CD14-positive monocyte (primary cell): Measurements from ENCODE around the gene ADAMTSL4. TPM values are rescaled to one million over a fixed set of nuclear protein-coding genes. Genes with fewer than 3 reads are reported as not detected.

Source experiments
- DNase-seq, 3 donors: peaks; one replicate each; pipeline ENCODE4 v3.0.0-alpha.2; 2011 to 2022
- H2AFZ ChIP-seq: 2 replicates; pipeline ENCODE4 v1.6.0; 2012; ENCODE audit warnings: mild to moderate bottlenecking, low read depth, low read length, inconsistent platforms; ENCODE audit not compliant: insufficient read depth, poor library complexity, severe bottlenecking
- H3K27ac ChIP-seq, 2 donors: 1 replicate in 1 of 2; 2 replicates in 1 of 2; pipeline ENCODE4 v1.5.1; 2012 to 2013; ENCODE audit warnings: low read length in 2 of 2, control low read depth in 1 of 2, inconsistent platforms in 1 of 2, low read depth in 1 of 2, mild to moderate bottlenecking in 1 of 2
- H3K27me3 ChIP-seq, 2 donors: one replicate each; pipeline versions ENCODE4 v1.6.0 to v1.6.1; 2011 to 2013; ENCODE audit warnings: low read length in 2 of 2; ENCODE audit not compliant: control insufficient read depth in 2 of 2, insufficient read depth in 2 of 2
- H3K36me3 ChIP-seq, 2 donors: replicated peaks in 1 of 2; 1 replicate in 1 of 2; 2 replicates in 1 of 2; pipeline versions ENCODE4 v1.5.1 to v1.6.1; 2012 to 2013; ENCODE audit warnings: low read length in 2 of 2, control low read depth in 1 of 2, inconsistent platforms in 1 of 2, mild to moderate bottlenecking in 1 of 2; ENCODE audit not compliant: insufficient read depth in 2 of 2, control insufficient read depth in 1 of 2
- H3K4me1 ChIP-seq, 2 donors: 1 replicate in 1 of 2; 2 replicates in 1 of 2; pipeline versions ENCODE4 v1.5.1 to v1.6.1; 2012 to 2013; ENCODE audit warnings: low read length in 2 of 2, control low read depth in 1 of 2, inconsistent platforms in 1 of 2, mild to moderate bottlenecking in 1 of 2, moderate library complexity in 1 of 2; ENCODE audit not compliant: insufficient read depth in 2 of 2, control insufficient read depth in 1 of 2
- H3K4me2 ChIP-seq: replicated peaks from 2 replicates; pipeline ENCODE3; 2012; ENCODE audit warnings: low read length, moderate library complexity, mild to moderate bottlenecking; ENCODE audit not compliant: poor library complexity, severe bottlenecking; ENCODE audit errors: extremely low read depth
- H3K4me3 ChIP-seq, 3 experiments: fragments of 200-600 bp in 1 of 3; sonication (generic) in 1 of 3; replicated peaks in 1 of 3; 1 replicate in 2 of 3; 2 replicates in 1 of 3; pipeline ENCODE4 v1.5.1; 2011 to 2013; ENCODE audit warnings: low read length in 3 of 3, mild to moderate bottlenecking in 3 of 3, control low read depth in 2 of 3, low read depth in 2 of 3, inconsistent platforms in 1 of 3, moderate library complexity in 1 of 3
- H3K79me2 ChIP-seq: 2 replicates; pipeline ENCODE4 v1.6.0; 2012; ENCODE audit warnings: mild to moderate bottlenecking, control low read depth, inconsistent platforms, low read length, moderate library complexity; ENCODE audit not compliant: insufficient read depth
- H3K9ac ChIP-seq: 2 replicates; pipeline ENCODE4 v1.6.0; 2017; ENCODE audit warnings: low read length, mild to moderate bottlenecking; ENCODE audit not compliant: insufficient read depth, poor library complexity, severe bottlenecking
- H3K9me3 ChIP-seq, 2 donors: replicated peaks in 1 of 2; 1 replicate in 1 of 2; 2 replicates in 1 of 2; pipeline versions ENCODE4 v1.5.1 to v1.6.1; 2012 to 2013; ENCODE audit warnings: low read length in 2 of 2, control low read depth in 1 of 2; ENCODE audit not compliant: control insufficient read depth in 1 of 2, insufficient read depth in 1 of 2
- H4K20me1 ChIP-seq: 2 replicates; pipeline ENCODE4 v1.6.0; 2012; ENCODE audit warnings: mild to moderate bottlenecking, low read length, control low read depth, moderate library complexity; ENCODE audit not compliant: insufficient read depth
- H3K27ac Mint-ChIP-seq, 7 donors: one replicate each; pipeline ENCODE4 v1.8.0; 2020; ENCODE audit warnings: mild to moderate bottlenecking in 7 of 7, mixed read lengths in 7 of 7, moderate library complexity in 6 of 7, inconsistent platforms in 2 of 7
- H3K27me3 Mint-ChIP-seq, 3 donors: one replicate each; pipeline ENCODE4 v1.8.0; 2021 to 2022; ENCODE audit warnings: low read depth in 3 of 3, mild to moderate bottlenecking in 3 of 3, mixed read lengths in 3 of 3, moderate library complexity in 3 of 3, inconsistent platforms in 1 of 3
- H3K36me3 Mint-ChIP-seq, 2 donors: one replicate each; pipeline ENCODE4 v1.8.0; 2020; ENCODE audit warnings: mixed read lengths in 2 of 2, inconsistent platforms in 1 of 2, mild to moderate bottlenecking in 1 of 2
- H3K4me1 Mint-ChIP-seq: one replicate; pipeline ENCODE4 v1.8.0; 2020; ENCODE audit warnings: mild to moderate bottlenecking, mixed read lengths
- H3K4me3 Mint-ChIP-seq, 2 donors: one replicate each; pipeline ENCODE4 v1.8.0; 2020; ENCODE audit warnings: mild to moderate bottlenecking in 2 of 2, mixed read lengths in 2 of 2, moderate library complexity in 1 of 2
- H3K9me3 Mint-ChIP-seq, 7 donors: one replicate each; pipeline ENCODE4 v1.8.0; 2020 to 2022; ENCODE audit warnings: mixed read lengths in 7 of 7, mild to moderate bottlenecking in 6 of 7, moderate library complexity in 6 of 7, inconsistent platforms in 2 of 7
- CTCF ChIP-seq: fragments of 200-600 bp; IDR thresholded peaks from one replicate; pipeline ENCODE4 v1.8.0; 2022; ENCODE audit warnings: antibody characterized with exemption, mild to moderate bottlenecking
- WGBS: methylation state at CpG from one replicate; pipeline ENCODE4 v1.1.5; 2013; ENCODE audit warnings: missing lambda C conversion rate; ENCODE audit not compliant: insufficient coverage; 5-methylcytosine and 5-hydroxymethylcytosine counted together
- intact Hi-C, 2 donors: fragments of 100-400 bp; cut with micrococcal nuclease; formaldehyde crosslinking; loops; one replicate each; pipeline versions ENCODE4 v1.15.0 to v1.15.1; 2023
- polyA plus RNA-seq, 3 donors: library from polyadenylated mRNA; depleted of rRNA in 1 of 3; unstranded in 2 of 3; stranded (reverse) in 1 of 3; fragments of 300-500 nt in 2 of 3; fragments of >200 nt in 1 of 3; fragmentation: Illumina TruSeq in 2 of 3; gene quantifications; 1 replicate in 2 of 3; 2 replicates in 1 of 3; pipeline ENCODE4 v1.2.3, GENCODE V29; 2012 to 2021
- small RNA-seq: library from RNA; depleted of rRNA; stranded (forward); fragments of <200 nt; gene quantifications from one replicate; pipeline ENCODE3, GENCODE V24; 2012; ENCODE audit warnings: low read depth; ENCODE audit not compliant: insufficient read length

Gene ADAMTSL4
- polyA plus RNA-seq, 3 donors = 2.5 to 109 (median 2.8) TPM

GRCh38 chr1:150606463-150607142 is 57.4 kb downstream of the ADAMTSL4 start:
- H3K4me1 ChIP-seq = peaks cover 38 to 46% of the 10 kb centered on the region in 2 donors
- H3K36me3 ChIP-seq = no peaks in the 10 kb centered on the region
- no peak overlapping the region for H2AFZ ChIP-seq
- peaks cover 44% of the 10 kb centered on the region for H3K4me1 Mint-ChIP-seq
- 94% methylated on average over 3 of the region's 7 CpGs for WGBS
- no peak overlapping the region for H3K4me3 Mint-ChIP-seq
- no peaks in the 10 kb centered on the region for H3K9me3 Mint-ChIP-seq
- H3K4me2 ChIP-seq = no peak overlapping the region
- H3K27me3 ChIP-seq = no peaks in the 10 kb centered on the region
- H3K79me2 ChIP-seq = peaks cover 15% of the 10 kb centered on the region
- H3K9me3 ChIP-seq = no peaks in the 10 kb centered on the region
- TF ChIP-seq CTCF = no peak
- peaks cover 3 to 7% of the 10 kb centered on the region in 2 donors for H3K36me3 Mint-ChIP-seq
- H4K20me1 ChIP-seq = no peaks in the 10 kb centered on the region
- H3K27ac Mint-ChIP-seq = peak overlapping the region; percentile 42 to 96 (median 74)
- intact Hi-C loops = no loop called here
- H3K9ac ChIP-seq = no peak overlapping the region
- no peak for DNase-seq
- peaks cover 0 to 2% (median 0%) of the 10 kb centered on the region in 3 donors for H3K27me3 Mint-ChIP-seq
- no peak overlapping the region for H3K4me3 ChIP-seq
- H3K27ac ChIP-seq = peak overlapping the region in 1 of 2 donors; percentile 34

GRCh38 chr1:150609732-150610131 is 60.5 kb downstream of the ADAMTSL4 start:
- H3K27me3 ChIP-seq = no peaks in the 10 kb centered on the region
- peaks cover 3 to 4% of the 10 kb centered on the region in 2 donors for H3K36me3 Mint-ChIP-seq
- H3K4me1 Mint-ChIP-seq = peaks cover 59% of the 10 kb centered on the region
- peak overlapping the region; percentile 13 for H3K4me2 ChIP-seq
- H3K9ac ChIP-seq = no peak overlapping the region
- peaks cover 0 to 7% (median 3%) of the 10 kb centered on the region in 3 donors for H3K27me3 Mint-ChIP-seq
- H3K9me3 Mint-ChIP-seq = no peaks in the 10 kb centered on the region
- intact Hi-C loops = loop anchor here (2.0 to 5.0 kb wide), 2 partner anchors 19 to 32 kb away; partner anchors contain the start of genes ENSA (in 1 of the 2) and MCL1 (in 1 of the 2)
- TF ChIP-seq CTCF = no peak
- 20% methylated on average over 1 of the region's 2 CpGs for WGBS
- H3K27ac ChIP-seq = peak overlapping the region; percentile 99 to 100
- peaks cover 27% of the 10 kb centered on the region for H3K79me2 ChIP-seq
- H4K20me1 ChIP-seq = no peaks in the 10 kb centered on the region
- H3K4me3 ChIP-seq = no peak overlapping the region
- H2AFZ ChIP-seq = no peak overlapping the region
- no peak for DNase-seq
- peak overlapping the region; percentile 72 to 100 (median 100) for H3K27ac Mint-ChIP-seq
- peaks cover 61 to 68% of the 10 kb centered on the region in 2 donors for H3K4me1 ChIP-seq
- H3K9me3 ChIP-seq = no peaks in the 10 kb centered on the region
- no peak overlapping the region for H3K4me3 Mint-ChIP-seq
- no peaks in the 10 kb centered on the region for H3K36me3 ChIP-seq

Small RNA genes lying within 50 kb of the gene (small RNA-seq; reads per million reads assigned to genes)
- gene MIR4257 (not detected), gene RF00015 (not detected), gene RF00561 (not detected), gene RN7SL473P (not detected), gene RN7SL600P (not detected)

Other genes with a start within 250 kb of the ADAMTSL4 start
- gene PRPF3, start 227.9 kb upstream of the ADAMTSL4 start, polyA plus RNA-seq = 10 to 100 TPM in 1 of 3 donors, 1 to 10 TPM in 2; 5.9 to 84.7 (median 7.9) TPM
- gene RPRD2, start 185.3 kb upstream of the ADAMTSL4 start, polyA plus RNA-seq = 1 to 10 TPM; 5.9 to 9.7 (median 8.2) TPM
- 10 to 100 TPM; 12.0 to 14.7 (median 14.6) TPM for gene TARS2, start 62.0 kb upstream of the ADAMTSL4 start, polyA plus RNA-seq
- 1 to 10 TPM in 1 of 3 donors, not detected in 2; 1.0 TPM for gene ECM1, start 41.3 kb upstream of the ADAMTSL4 start, polyA plus RNA-seq
- not detected for gene FALEC, start 33.7 kb upstream of the ADAMTSL4 start, polyA plus RNA-seq
- 1,000 to 10,000 TPM in 1 of 3 donors, 100 to 1,000 TPM in 2; 287 to 2,076 (median 301) TPM for gene MCL1, start 30.2 kb downstream of the ADAMTSL4 start, polyA plus RNA-seq
- 10 to 100 TPM; 30.6 to 40.3 (median 38.5) TPM for gene ENSA, start 80.2 kb downstream of the ADAMTSL4 start, polyA plus RNA-seq
- 1 to 10 TPM; 1.5 to 9.7 (median 4.7) TPM for gene GOLPH3L, start 147.7 kb downstream of the ADAMTSL4 start, polyA plus RNA-seq
- gene HORMAD1, start 171.5 kb downstream of the ADAMTSL4 start, polyA plus RNA-seq = 1 to 10 TPM in 1 of 3 donors, under 1 TPM in 1, not detected in 1; 0.48 to 5.6 TPM
- 1,000 to 10,000 TPM; 2,349 to 6,327 (median 5,201) TPM for gene CTSS, start 216.4 kb downstream of the ADAMTSL4 start, polyA plus RNA-seq